ENCODE measurements around the gene METTL26.

DNA sequence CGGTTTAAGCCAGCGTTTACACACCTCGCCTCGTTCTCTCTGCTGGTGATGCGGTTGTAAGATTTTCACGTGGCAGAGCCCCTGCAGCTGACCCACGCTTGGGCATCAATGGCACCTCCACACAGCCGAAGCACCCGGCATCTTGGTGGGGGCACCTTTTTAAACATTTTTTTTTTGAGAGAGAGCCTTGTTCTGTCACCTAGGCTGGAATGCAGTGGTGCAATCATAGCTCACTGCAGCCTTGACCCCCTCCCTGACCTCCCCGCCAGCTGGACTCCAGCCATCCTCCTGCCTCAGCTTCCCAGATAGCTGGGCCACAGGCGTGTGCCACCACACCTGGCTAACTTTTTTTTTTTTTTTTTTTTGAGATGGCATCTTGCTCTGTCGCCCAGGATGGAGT lies 17.9 kb upstream of the METTL26 start:
- TF ChIP-seq POLR2A (IDR thresholded peaks at IDR 0.05; ENCODE audit: control extremely low read depth in 1 of 2, low read depth in 2 of 2, low read length in 2 of 2) (no peak), JUN (IDR thresholded peaks at IDR 0.05; ENCODE audit: low read depth, low read length) (no peak), EZH2 (IDR thresholded peaks at IDR 0.05; ENCODE audit: low read depth, low read length, severe bottlenecking) (no peak), POLR2AphosphoS5 (IDR thresholded peaks at IDR 0.05; ENCODE audit: low read depth, low read length) (no peak)
- TF ChIP-seq, protein P1, sequence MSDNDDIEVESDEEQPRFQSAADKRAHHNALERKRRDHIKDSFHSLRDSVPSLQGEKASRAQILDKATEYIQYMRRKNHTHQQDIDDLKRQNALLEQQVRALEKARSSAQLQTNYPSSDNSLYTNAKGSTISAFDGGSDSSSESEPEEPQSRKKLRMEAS (IDR thresholded peaks at IDR 0.05): no peak

All from H1 (cell line).